ENCODE data around the gene WDFY1.

The WDFY1 gene, protein sequence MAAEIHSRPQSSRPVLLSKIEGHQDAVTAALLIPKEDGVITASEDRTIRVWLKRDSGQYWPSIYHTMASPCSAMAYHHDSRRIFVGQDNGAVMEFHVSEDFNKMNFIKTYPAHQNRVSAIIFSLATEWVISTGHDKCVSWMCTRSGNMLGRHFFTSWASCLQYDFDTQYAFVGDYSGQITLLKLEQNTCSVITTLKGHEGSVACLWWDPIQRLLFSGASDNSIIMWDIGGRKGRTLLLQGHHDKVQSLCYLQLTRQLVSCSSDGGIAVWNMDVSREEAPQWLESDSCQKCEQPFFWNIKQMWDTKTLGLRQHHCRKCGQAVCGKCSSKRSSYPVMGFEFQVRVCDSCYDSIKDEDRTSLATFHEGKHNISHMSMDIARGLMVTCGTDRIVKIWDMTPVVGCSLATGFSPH

DNA sequence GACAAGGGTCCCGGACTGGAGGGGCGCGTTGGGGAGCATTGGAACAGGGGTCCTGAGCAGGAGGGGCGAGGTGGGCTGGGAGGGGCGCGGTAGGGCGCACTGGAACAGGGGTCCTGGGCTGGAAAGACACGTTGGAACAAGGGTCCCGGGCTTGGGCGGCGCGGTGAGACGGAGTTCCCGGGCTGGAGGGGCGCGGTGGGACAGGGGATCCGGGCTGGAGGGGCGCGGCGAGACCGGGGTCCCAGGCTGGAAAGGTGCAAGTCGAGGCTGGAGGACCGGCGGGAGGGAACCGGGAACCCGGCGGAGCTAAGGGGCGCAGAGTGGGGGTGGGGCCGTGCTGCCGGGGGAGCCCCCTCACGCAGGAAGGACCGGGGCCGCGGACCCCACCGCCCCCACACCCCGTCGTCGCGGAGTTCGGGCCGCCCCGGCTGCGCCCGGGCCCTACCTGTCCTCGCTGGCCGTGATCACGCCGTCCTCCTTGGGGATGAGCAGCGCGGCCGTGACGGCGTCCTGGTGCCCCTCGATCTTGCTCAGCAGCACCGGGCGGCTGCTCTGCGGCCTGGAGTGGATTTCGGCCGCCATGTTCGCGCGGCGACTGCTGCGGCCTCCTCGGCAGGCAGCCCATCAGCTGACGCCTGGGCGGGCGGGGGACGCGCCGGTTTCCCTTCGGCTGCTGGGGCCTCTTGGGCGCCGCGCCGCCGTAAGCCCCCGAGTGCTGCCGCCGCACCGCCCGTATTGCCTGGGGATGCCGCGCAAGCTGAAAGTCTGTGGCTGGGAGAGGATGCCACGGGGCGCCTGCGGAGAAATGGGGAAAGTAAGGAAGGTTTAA lies at the start of gene WDFY1:
Gene WDFY1, minus strand, starts transcription at position 633 of the 829 bp plus-strand sequence. Its CDS starts 51 bp downstream, at position 582.
- DNase-seq (ENCODE audit: low spot score): peak; percentile 79

DNA sequence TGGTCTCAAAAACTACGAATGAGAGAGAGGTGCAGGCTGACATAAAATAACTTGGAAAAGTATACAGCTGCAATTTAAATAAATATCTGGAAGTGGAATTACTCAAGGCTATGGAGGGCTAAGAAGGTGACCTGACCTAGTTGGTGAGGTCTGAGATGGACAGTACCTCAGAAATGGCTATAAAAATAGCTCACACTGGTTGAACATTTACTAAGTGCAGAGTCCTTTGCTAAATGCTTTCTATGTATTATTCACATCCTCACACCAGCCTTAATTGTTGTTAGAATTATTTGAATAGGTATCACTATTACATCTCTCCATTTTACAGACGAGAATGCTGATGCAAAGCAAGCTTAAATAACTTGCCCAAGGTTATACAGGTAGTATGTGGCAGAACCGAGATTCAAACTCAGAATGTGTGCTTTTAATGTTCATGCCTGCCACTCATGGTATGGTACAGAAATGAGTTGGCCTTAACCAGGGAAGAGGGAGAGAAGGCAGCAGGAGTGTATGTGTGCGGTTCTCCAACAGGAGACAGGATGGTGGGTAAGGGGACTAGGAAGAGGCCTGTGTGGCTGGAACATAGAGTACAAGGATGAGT lies 49.5 kb upstream of the WDFY1 start:
- no peak for DNase-seq (ENCODE audit: low spot score)

DNA sequence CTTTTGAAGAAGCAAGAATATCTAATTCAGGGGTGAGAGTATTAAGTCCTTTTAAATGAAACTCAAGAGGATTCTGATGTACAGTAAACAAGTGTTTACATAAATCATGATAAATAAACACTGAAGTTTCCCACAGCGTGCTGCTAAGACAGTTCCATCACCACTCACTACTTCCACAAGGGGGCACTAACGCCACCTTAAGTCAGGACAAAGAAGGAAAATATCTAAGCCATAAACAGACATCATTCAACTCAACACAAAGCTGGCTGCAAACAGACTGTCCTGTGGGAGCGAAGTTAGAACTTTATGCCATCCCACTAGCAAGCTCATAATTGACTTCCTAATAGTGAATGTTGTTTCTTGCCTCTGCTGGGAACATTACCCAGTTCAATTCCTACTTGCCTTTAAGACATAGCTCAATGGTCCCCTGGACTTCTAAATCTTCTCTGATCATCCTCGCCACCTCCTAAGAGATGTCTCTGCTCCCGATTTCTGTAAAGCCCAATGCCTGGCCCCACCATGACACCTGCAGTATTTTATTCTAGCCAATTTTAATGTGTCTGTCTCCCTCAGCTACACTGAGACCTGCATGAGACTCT lies 48.6 kb upstream of the WDFY1 start:
- peak; percentile 71 for DNase-seq (ENCODE audit: low spot score)

DNA sequence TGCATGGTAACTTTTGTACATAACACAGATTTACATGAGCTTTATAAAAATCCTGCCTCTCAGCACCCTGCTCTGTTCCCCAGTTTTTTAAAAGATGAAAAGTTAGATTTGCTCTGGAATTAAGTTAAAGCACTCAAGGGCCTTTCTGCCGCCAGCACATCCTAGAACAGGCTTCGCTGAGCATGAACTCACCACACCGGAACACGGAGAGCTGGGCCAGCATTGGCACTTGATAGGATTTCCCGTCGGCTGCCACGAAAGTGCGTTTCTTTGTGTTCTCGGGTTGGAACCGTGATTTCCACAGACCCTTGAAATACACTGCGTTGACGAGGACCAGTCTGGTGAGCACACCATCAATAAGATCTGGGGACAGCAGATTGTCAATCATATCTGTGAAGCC lies 46.5 kb upstream of the WDFY1 start:
- no peak for DNase-seq (ENCODE audit: low spot score)

DNA sequence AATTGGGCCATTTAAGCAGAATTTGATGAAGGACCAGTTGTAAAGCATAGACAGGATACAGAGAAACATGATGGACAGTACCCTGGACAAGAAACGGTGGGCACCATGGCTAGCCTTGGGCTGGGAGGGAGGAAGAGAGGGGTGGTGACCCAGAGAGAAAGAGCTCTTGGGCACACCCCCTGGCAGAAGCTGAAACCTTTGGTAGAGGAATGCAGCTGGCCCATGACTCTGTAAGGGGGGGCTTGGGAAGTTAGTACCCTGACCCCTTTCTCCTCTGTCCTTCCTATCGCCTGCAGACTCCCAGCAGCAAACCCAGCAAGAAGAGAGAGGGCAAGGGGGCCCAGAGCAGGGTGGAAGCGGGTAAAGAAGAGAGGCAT lies 44.7 kb upstream of the WDFY1 start:
- no peak for DNase-seq (ENCODE audit: low spot score)

DNA sequence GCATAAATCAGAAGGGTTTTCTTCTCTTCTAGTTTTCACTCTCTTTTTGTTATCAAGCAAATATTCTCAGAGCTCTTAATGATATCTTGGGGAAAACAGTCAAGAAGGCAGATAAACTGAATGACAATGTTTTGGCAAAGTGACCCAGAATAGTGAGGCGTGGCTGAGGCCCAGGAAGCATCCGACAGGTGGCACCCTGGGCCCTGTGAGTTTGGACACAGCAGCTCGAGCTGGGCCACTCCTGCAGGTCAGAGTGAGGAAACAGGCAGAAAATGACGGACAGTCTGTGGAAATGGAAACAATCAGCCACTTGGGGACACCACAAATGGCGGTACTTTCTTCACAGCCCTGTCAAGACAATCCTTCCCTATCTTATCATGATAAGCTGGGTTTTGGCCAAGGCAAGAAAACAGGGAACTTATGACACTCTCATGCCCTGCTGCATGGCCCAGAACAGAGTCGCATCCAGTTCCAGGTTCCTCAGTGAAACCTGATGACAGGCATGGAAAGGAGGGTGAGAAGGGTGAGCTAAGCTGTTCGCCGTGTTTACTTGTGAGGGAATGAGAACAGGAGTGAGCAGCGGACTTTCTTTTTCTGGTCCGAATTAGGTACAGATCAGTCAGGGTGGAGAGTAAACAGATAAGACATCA lies 44.2 kb upstream of the WDFY1 start:
- DNase-seq (ENCODE audit: low spot score): peak; percentile 5

DNA sequence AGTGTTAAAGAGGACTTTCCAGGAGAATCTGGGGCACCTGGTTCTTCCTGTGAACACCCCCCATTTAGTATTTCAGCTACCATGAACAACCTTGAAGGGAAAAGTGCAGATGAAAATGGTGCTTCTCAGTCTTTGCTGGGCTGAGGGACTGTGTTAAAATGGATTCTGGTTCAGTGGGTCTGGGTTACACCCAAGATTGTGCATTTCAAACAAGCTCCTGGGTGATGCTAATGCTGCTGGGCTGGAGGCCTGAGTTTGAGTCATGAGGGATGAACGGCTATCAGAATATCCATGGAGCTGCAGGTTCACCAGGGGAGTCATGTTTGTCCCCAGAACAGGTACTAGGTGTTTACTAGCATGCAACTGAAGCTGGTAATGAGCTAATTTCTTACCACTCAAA lies 36.1 kb upstream of the WDFY1 start:
- DNase-seq (ENCODE audit: low spot score): no peak

DNA sequence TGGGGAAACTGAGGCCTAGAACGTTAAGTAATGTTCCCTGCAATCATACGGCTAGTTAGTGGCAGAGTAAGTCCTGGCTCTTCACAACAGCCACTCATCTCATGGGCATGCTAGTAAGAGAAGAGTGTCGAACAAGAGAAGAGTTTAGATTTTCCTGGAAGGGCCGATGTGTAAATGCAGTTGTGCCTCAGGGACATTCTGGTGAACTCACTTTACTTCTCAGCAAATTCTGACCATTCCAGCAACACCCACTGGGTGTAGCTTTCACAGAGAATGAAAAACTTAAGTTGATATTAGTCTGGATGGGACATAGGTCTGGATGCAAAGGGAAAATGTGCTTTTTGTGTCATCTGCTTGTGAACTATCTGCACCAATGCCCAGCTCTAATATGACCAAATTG lies 35.7 kb upstream of the WDFY1 start:
- DNase-seq (ENCODE audit: low spot score): no peak

DNA sequence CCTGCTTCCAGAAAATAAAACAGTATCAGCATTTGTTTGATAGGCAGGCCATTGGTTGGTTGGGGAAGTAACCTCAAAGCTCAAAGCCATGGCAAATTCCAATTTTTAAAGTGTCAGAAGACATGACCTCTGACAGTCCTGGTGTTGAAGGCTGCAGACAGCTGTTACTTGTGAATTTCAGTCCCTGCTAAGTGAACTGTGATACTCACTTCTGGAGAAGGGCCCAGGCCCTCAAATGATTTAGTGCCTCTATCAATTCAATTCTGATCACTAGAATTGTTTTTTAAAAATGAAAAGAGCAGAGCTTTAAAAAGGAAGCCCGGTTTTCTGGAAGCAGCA lies 35.2 kb upstream of the WDFY1 start:
- no peak for DNase-seq (ENCODE audit: low spot score)

DNA sequence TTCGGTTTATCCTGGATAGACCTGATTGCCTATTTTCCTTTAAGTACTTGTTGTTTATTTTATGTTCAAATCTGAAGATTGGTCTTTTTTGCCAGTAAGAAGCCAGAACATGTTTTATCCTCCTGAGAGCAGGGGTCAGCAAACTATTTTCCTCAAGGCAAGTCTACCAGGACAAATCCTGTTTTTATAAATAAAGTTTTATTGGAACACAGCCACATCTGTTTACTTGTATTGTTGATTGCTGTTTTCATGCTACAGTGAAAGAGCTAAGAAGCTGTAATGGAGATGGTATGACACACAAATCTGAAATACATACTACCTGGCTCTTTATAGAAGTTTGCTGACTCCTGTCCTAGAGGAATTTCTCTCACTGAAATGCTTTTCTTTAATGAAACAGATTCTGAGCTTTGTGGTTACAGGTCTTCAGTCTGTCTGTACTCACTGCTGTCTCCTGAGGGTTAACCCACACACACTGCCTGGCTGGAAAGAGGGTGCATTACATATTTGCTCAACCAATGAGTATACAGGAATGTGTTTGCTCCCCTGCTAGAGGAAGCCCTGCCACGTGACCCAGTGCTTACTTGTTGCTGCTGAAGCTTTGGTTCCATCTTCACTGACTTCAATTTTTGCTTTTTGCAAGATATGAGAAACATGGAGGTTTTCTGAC lies 34.7 kb upstream of the WDFY1 start:
- no peak for DNase-seq (ENCODE audit: low spot score)

DNA sequence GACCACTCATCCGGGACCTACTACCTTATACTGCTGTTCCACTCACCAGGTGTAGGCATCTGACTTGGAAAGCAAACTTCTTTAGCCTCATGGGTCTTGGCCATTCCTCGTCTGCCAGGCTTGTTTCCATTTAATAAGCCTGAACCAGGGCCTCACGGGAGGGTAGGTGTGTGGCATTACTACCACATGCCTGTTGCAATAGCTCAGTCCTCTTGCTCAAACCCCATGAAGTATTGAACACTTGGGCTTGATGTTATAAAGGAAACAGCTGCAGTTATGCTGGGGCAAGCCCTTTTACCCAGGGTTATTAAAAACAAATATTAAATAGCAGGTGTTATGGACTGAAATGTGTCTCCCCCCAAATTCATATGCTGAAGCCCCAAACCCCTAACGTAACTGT lies 33.3 kb upstream of the WDFY1 start:
- no peak for DNase-seq (ENCODE audit: low spot score)

DNA sequence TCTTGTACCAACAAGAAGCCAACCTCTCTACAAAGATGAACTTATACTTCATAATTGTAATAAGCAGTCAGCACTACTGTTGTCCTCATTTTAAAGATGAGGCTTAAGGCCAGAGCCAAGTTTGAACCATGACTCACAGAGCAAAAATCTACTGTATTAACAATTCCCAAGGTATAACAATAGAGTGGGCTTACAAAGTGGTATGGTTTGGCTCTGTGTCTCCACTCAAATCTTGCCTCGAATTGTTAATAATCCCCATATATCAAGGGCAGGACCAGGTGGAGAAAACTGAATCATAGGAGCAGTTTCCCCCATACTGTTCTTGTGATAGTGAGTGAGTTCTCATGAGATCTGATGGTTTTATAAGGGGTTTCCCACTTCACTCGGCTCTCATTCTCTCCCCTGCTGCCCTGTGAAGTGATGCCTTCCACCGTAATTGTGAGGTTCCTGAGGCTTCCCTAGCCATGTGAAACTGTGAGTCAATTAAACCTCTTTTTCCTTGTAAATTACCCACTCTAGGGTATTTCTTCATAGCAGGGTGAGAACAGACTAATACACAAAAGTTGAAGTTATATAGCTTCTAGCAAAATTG lies 31.6 kb upstream of the WDFY1 start:
- no peak for DNase-seq (ENCODE audit: low spot score)

DNA sequence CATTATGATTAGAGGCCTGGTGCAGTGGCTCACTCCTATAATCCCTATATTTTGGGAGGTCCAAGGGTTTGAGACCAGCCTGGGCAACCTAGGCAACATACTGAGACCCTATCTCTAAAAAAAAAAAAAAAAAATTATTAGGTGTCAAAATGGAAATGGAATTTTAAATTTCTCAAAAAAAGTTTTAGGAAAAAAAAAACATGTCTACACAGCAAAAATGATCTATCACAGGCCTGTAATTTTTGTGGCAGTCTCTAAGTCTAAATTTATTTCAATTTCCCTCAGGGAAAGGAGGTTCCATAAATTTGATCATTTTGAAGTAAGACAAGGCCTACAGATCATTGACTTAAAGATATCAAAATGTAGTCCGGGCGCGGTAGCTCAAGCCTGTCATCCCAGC lies 28.5 kb upstream of the WDFY1 start:
- DNase-seq (ENCODE audit: low spot score): no peak

DNA sequence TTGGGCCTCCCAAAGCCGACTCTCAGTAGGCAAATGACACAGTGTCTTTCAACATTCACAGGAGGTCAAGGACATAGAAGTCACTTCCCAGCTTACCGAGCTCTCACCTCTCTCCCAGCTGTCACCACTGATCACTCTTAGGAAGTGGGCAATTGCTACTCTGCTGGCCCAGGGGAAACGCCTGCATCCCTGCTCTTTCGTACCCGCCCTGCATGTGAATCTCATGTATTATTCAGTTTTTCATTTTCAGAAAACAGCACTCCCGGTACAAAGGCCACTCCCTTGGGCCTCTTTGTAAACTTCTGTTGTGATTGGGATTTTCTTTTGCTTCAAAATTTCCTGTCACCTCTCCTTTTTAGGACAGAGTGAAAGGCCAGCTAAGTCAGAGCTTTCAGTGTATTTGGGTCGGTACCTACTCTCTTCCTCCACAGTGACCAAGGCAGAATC lies 27.5 kb upstream of the WDFY1 start:
- DNase-seq (ENCODE audit: low spot score): no peak

DNA sequence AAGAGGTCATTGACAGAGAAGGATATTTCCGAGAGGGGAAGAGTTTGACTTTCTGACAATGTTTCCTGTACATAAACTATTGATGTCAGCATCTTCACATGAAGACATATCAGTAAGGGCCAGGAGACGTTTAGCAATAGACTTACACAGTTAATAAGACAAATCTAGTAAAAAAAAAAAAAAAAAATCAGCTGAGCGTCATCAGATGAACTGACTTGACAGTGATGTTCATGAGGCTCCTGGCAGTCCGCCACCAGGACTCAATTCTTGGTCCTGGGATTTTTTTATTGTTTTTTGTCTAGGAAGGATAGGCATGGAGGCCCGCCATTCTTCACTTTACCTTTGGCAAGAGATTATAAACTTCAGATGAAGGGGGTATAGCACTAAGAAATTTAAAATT lies 26.6 kb upstream of the WDFY1 start:
- DNase-seq (ENCODE audit: low spot score): no peak

DNA sequence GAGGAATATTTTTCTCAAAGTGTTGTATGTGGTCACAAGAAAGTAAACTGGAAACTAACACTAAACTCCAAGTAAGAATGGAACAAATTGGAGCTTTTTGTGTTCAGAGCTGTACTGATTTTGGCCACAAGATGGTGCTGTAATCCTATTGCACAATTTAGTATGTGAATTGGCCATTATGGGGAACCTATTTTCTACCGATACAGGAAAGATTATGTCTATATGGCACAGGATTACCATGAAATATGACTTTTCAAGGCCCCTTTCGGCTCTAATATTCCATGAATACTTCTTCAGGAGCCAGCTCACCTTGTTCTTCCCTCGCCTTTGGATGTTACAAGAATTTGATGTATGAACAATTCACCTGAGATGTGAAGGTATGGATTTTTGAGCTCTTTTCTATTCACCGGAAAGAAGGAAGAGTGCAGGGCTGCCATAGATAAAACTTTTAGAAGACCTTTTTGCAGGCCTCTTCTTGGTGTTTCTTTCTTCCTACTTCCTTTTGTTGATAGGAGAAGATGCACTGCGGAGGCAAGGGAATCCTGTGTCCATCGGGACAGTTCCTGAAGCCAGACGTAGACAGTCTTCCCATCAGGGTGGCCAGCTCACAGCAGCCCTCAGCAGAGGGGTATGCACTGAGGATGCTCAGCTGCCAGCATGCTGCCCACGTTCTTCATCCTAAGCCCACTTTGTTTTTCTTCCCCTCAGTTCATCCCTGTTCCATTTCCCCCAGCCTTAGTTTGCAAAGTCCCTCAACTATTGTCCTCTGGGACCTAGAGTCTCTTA lies 25.4 kb upstream of the WDFY1 start:
- peak; percentile 29 for DNase-seq (ENCODE audit: low spot score)

DNA sequence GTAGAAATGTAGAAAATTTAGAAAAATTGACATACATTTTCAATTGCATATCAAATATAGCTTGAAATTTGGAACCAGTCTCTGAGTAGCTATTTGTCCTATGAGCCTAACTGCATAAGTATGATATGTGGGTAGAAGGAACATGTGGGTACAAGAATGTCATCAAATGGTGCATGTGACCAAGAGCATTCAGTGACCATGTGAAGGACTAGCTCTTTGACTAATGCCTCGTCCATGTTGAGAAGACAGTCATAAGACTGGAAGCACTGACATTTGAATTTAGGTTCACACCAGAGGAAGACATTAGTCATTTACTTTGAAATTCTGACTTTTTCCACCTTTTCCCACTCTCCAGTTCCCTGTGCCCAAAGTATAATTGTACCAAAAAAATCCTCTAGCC lies 24.7 kb upstream of the WDFY1 start:
- no peak for DNase-seq (ENCODE audit: low spot score)

DNA sequence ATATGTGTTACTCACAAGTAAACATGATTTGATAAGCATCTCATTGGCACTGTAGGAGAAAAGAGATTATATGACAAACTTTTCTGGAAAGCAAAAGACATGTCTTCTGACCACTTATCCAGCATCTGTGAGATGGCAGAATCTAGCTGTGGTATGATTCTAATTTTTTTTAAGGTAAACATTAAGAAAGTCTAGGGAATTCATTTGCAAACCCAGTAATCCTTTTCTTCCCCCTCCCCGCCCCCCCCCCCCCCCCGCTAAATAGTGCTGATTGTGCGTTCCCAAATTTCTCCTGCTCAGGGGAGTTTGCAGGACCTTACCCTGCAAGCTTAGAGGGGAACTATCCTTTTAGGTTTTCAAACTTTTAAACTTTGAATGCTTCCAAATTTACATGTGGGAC lies 24.2 kb upstream of the WDFY1 start:
- no peak for DNase-seq (ENCODE audit: low spot score)

DNA sequence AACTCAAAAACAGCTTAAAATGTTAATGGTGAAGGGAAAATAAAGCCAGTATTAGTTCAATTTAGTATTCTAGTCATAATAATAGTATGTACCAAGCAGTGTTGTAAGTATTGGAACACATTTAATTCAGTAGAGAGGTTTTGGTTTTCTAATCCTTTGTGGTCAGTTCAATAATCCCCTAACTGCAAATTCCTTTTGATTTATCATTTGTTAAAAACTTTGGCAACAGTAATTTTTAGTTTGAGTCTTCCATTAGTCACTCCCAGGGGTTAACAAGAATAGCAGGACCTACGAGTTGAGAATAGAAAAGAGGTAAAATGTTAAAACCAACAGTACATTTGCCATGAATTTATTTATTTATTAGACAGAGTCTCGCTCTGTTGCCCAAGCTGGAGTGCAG lies 22.8 kb upstream of the WDFY1 start:
- no peak for DNase-seq (ENCODE audit: low spot score)

DNA sequence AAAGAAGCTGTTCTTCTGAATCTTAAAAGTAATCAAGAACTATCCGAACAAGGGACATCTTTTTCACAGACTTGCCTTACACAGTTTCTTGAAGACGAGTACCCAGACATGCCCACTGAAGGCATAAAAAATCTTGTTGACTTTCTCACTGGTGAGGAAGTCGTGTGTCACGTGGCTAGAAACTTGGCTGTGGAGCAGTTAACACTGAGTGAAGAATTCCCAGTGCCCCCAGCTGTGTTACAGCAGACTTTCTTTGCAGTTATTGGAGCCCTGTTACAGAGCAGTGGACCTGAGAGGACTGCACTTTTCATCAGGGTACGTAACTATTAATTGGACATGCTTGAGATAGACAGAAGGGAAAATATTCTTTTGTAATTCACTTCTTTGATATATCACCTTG lies 14.6 kb upstream of the WDFY1 start:
- no peak for DNase-seq (ENCODE audit: low spot score)
